ENCODE data around the gene HLCS. TPM values are rescaled to one million over a fixed set of nuclear protein-coding genes. Genes with fewer than 3 reads are reported as not detected.

The HLCS gene
- total and polyA plus RNA-seq, 2 donors (not counting 3 experiments of a cell fraction or from before 2014, with no cell fraction given), result 6.7 to 17.2 TPM

DNA sequence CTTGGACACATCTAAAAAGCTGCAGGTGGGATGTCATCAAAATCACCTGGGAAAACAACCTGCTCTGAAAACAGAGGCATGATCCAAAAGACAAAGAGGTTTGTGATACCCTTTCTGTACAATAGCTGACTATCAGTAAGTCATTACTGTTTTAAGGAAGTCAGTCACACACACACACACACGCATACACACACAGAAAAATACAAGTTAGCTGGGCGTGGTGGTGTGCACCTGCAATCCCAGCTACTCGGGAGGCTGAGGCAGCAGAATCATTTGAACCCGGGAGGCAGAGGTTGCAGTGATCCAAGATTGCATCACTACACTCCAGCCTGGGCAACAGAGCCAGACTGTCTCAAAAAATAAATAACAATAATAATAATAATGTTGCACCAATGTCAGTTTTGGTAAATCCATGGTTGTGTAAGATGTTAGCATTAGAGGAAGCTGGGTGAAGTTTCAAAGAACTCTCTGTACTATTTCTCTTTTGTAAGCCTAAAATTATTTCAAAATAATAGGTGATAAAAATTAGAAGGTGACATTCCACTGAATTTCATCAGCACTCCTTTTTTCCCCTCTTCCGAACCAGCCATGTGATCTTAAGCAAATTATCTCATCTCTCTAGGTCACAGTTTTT is 9.9 kb upstream of the HLCS start:
- FAIRE-seq (no peak), DNase-seq (ENCODE audit: low read depth, low spot score) (no peak)
- no TSS peak for BruUV-seq (replicated peaks)
- TF ChIP-seq POLR2AphosphoS5 (IDR thresholded peaks at IDR 0.05; ENCODE audit: insufficient read depth, low read depth, low read length) (no peak), EZH2 (IDR thresholded peaks at IDR 0.05; ENCODE audit: borderline replicate concordance, low read depth, low read length, severe bottlenecking) (no peak), MYC (IDR thresholded peaks at IDR 0.05; ENCODE audit: low read depth, low read length) (no peak), GATA2 (IDR thresholded peaks at IDR 0.05; ENCODE audit: insufficient read depth, insufficient read length, low read depth, low read length) (no peak), POLR2A (IDR thresholded peaks at IDR 0.05; ENCODE audit: low read depth, low read length) (no peak), FOS (IDR thresholded peaks at IDR 0.05; ENCODE audit: borderline replicate concordance, insufficient read depth, low read length) (no peak)
- TF ChIP-seq, protein P1, sequence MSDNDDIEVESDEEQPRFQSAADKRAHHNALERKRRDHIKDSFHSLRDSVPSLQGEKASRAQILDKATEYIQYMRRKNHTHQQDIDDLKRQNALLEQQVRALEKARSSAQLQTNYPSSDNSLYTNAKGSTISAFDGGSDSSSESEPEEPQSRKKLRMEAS (IDR thresholded peaks at IDR 0.05; ENCODE audit: insufficient read depth, insufficient read length), result no peak
- TF ChIP-seq, protein P2, sequence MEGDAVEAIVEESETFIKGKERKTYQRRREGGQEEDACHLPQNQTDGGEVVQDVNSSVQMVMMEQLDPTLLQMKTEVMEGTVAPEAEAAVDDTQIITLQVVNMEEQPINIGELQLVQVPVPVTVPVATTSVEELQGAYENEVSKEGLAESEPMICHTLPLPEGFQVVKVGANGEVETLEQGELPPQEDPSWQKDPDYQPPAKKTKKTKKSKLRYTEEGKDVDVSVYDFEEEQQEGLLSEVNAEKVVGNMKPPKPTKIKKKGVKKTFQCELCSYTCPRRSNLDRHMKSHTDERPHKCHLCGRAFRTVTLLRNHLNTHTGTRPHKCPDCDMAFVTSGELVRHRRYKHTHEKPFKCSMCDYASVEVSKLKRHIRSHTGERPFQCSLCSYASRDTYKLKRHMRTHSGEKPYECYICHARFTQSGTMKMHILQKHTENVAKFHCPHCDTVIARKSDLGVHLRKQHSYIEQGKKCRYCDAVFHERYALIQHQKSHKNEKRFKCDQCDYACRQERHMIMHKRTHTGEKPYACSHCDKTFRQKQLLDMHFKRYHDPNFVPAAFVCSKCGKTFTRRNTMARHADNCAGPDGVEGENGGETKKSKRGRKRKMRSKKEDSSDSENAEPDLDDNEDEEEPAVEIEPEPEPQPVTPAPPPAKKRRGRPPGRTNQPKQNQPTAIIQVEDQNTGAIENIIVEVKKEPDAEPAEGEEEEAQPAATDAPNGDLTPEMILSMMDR (IDR thresholded peaks at IDR 0.05; ENCODE audit: extremely low read depth in 1 of 2, insufficient read depth in 1 of 2, low read depth in 1 of 2, low read length in 2 of 2), result no peak
- CTCF ChIA-PET, result interaction anchor here (0.6 to 5.8 kb wide), 56 partner anchors 9 to 1150 kb away, joined by 3 to 130 read pairs (median 4); partner anchors contain the start of genes HLCS, PIGP, RIPPLY3 and TTC3
- no peaks in the 10 kb centered on the region for H3K9me1 ChIP-seq (replicated peaks; ENCODE audit: control insufficient read depth, extremely low read depth, insufficient read depth, low read length)
- H3K9me3 ChIP-seq (replicated peaks; ENCODE audit: control insufficient read depth, insufficient read depth, low read length), result no peaks in the 10 kb centered on the region
- no peak overlapping the region for H2AFZ ChIP-seq (ENCODE audit: low read depth, low read length)
- H3K79me2 ChIP-seq (ENCODE audit: control insufficient read depth, insufficient read depth, low read length), result no peaks in the 10 kb centered on the region
- POLR2A ChIA-PET, result no interaction called here
- dilution Hi-C loops (cut with MboI; ENCODE audit: extremely low pct_ligation_motif_present, low sequenced_read_pairs), result no loop called here
- H3K4me3 ChIP-seq (replicated peaks in 1 of 3; ENCODE audit: insufficient read depth in 1 of 3, low read depth in 1 of 3, low read length in 3 of 3), result no peak overlapping the region
- no peak overlapping the region for H3K27ac ChIP-seq (ENCODE audit: insufficient read depth, low read depth, low read length)
- peaks cover 14% of the 10 kb centered on the region for H3K4me1 ChIP-seq (ENCODE audit: control insufficient read depth, extremely low read depth, insufficient read depth, low read length)
- no peaks in the 10 kb centered on the region for H3K27me3 ChIP-seq (ENCODE audit: control insufficient read depth in 2 of 2, insufficient read depth in 2 of 2, low read length in 2 of 2)
- intact Hi-C loops (cut with micrococcal nuclease), result loop anchor here (5.0 kb wide), 1 partner anchor 176 kb away; no protein-coding TSS in a partner anchor
- H3K4me2 ChIP-seq (ENCODE audit: insufficient read depth, low read length), result no peak overlapping the region
- no peaks in the 10 kb centered on the region for H4K20me1 ChIP-seq (replicated peaks; ENCODE audit: control insufficient read depth, extremely low read depth, insufficient read depth, low read length)
- H3K9ac ChIP-seq (replicated peaks; ENCODE audit: extremely low read depth, insufficient read depth, low read length), result no peak overlapping the region
- H3K36me3 ChIP-seq (ENCODE audit: control insufficient read depth in 2 of 2, extremely low read depth in 1 of 2, insufficient read depth in 2 of 2, low read length in 2 of 2), result no peaks in the 10 kb centered on the region

Data from endothelial cell of umbilical vein (primary cell).